UCSD-AML1 (cell line): ENCODE measurements around the gene PRX.
A peak's percentile ranks its signal among the peaks of the same experiment; 100 is the strongest.
"Not testable (repeated sequence)": the region's sequence is repeated elsewhere in the genome, so short reads cannot be mapped to it uniquely, and the experiment has no call there.

Experiments
- DNase-seq: peaks from one replicate; lab custom pipeline; 2025; ENCODE audit not compliant: unreplicated experiment; lab: John Stamatoyannopoulos, UW

The PRX gene

DNA sequence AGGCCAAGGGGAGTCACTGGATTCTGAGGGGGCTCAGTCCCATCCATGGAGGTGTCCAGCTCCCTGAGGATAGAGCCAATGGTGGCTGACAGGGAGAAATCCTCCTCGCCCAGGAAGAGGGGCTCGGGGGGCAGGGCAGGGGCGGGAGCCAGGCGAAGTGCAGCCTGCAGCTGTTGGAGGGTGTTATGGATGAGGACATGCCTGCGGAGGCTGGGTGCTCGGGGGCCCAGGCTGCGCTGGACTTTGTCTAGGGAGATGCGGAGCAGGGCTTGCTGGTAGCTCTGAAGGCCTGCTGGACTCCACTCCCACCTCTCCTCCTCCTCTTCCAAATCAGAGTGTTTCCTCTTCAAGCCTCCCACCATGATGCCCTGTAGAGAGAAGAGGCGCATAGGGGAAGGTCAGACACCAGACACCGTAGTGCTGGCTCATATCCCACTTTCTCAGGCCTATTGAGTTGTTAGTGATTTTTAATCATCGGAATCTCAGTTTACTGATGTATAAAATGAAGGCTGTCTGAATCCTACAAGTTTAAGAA lies 28.6 kb upstream of the PRX start:
- DNase-seq = no peak

GRCh38 chr19:40438284-40438683 lies 25.1 kb upstream of the PRX start:
- DNase-seq = no peak

- DNase-seq = peak; percentile 87
These were observed 20.4 kb upstream of the PRX start for GRCh38 chr19:40433391-40434216.

DNA sequence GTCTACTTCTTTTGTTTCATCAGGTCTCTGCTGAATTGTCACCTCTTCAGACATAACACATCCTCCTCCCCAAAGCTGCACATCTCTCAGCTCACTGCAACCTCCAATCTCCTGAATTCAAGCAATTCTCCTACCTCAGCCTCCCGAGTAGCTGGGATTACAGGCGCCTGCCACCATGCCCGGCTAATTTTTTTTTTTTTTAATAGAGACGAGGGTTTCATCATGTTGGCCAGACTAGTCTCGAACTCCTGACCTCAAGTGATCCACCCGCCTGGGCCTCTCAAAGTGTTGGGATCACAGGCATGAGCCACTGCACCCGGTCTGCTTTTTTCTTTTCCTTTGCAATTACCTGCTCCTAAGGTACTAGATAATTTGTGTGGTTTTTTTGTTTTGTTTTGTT lies 19.6 kb upstream of the PRX start:
- not testable (repeated sequence) for DNase-seq

- no peak for DNase-seq
These were observed 18.5 kb upstream of the PRX start for GRCh38 chr19:40431698-40432097.

DNA sequence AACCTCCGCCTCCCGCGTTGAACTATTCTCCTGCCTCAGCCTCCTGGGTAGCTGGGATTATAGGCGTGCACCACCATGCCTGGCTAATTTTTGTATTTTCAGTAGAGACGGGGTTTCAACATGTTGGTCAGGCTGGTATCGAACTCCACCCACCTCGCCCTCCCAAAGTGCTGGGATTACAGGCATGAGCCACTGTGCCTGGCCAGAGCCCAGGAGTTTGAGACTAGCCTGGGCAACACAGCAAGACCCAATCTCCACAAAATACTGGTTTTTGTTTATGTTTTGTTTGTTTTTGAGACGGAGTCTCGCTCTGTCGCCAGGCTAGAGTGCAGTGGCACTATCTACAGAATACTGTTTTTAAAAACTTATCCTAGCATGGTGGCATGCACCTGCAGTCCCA lies 17.1 kb upstream of the PRX start:
- DNase-seq = not testable (repeated sequence)

DNA sequence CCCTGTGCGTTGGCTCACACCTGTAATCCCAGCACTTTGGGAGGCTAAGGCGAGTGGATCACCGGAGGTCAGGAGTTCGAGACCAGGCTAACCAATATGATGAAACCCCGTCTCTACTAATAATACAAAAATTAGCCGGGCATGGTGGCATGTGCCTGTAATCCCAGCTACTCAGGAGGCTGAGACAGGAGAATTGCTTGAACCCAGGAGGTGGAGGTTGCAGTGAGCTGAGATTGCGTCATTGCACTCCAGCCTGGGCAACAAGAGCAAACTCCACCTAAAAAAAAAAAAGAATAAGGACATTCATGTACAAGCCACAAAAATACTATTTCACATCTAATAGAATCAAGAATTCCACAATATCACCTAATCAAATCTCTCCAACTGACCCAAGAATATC lies 15.0 kb upstream of the PRX start:
- DNase-seq = not testable (repeated sequence)

- peak; percentile 99 for DNase-seq
These were observed 12.5 kb upstream of the PRX start, which contains the start of gene SERTAD1 for GRCh38 chr19:40425450-40426287. Gene SERTAD1, minus strand, starts transcription at chr19:40425992. Its CDS starts 2,446 bp downstream, at chr19:40423546.

- DNase-seq = peak; percentile 57
These were observed 11.7 kb upstream of the PRX start for GRCh38 chr19:40424637-40425449.

DNA sequence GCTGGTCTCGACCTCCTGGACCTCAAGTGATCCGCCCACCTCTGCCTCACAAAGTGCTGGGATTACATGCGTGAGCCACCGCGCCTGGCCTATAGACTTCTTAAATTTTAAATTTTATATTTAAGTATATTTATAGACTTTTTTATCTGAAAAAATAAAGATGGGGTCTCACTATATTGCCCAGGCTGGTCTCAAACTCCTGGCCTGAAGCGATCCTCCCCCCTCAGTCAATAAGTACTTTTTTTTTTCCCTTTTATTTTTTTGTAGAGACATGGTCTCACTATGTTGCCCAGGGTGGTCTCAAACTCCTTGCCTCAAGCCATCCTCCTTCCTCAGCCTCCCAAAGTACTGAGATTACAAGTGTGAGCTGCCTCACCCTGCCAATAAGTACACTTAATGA lies 10.8 kb upstream of the PRX start:
- no peak for DNase-seq

- no peak for DNase-seq
These were observed 9.8 kb upstream of the PRX start for GRCh38 chr19:40422748-40423566.

GRCh38 chr19:40421993-40422747 lies 9.0 kb upstream of the PRX start:
- DNase-seq = no peak

- peak; percentile 93 for DNase-seq
These were observed 7.9 kb upstream of the PRX start for GRCh38 chr19:40420766-40421765.

- DNase-seq = no peak
These were observed 7.2 kb upstream of the PRX start for GRCh38 chr19:40420451-40420765.

DNA sequence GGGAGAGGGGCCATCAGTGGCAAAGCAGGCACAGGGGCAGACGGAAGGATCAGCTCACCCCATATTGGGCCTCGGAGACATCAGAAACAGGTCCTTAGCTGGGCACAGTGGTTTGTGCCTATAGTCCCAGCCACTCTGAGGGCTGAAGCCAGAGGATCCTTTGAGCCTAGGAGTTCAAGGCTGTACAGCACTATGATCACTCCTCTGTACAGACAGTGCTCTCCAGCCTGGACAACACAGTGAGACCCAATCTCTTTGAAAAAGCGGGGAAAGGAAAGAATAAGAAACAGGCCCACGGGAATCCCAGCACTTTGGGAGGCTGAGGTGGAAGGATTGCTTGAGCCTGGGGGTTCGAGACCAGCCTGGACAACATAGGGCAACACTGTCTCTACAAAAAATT lies 6.6 kb upstream of the PRX start:
- DNase-seq = no peak

GRCh38 chr19:40419066-40419612 lies 6.0 kb upstream of the PRX start:
- DNase-seq = no peak

DNA sequence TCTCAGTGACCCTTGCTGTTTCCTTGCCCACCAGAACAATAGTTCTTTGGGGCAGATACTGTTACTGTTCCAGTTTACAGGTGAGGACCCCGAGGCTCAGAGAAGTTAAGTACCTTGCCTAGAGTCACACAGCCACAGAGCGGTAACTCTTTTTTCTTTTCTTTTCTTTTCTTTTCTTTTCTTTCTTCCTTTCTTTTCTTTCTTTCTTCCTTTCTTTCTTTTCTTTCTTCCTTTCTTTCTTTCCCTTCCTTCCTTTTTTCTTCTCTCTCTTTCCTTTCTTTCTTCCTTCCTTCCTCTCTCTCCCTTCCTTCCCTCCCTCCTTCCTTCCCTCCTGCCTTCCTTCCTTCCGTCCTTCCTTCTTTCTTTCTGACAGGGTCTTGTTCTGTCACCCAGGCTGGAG lies 4.9 kb upstream of the PRX start:
- DNase-seq = no peak

DNA sequence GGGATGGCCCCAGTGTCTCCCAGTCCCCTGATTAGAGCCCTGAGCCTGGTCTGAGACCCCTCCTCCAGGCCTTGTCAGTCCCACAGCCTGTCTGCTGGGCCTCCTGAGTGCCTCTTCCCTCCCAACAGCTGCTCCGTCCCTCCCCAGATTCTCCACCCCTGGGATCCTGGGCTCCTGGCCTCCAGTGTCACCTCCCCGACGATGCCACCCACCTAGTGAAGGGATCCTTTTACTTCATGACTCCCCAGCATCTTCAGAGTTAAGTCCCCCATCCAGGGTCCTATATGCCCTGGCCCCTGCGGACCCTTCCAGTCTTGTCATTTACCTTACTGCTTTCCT lies 4.4 kb upstream of the PRX start:
- DNase-seq = no peak
